HTR-8/SVneo (cell line): Measurements from ENCODE around the gene DDX49.

Source experiments
- DNase-seq: peaks from one replicate; pipeline ENCODE4 v3.0.0; 2011; ENCODE audit warnings: low spot score, mixed read lengths; ENCODE audit not compliant: insufficient read length
- FAIRE-seq: peaks from 2 replicates; lab custom pipeline; 2011; peaks lifted over from hg19 to GRCh38; lab: Jason Lieb, UNC

The DDX49 gene

GRCh38 chr19:18964121-18964520, 44.6 kb downstream of the DDX49 start:
- DNase-seq = no peak
- no peak for FAIRE-seq

GRCh38 chr19:18966307-18966706, 46.8 kb downstream of the DDX49 start:
- FAIRE-seq (no peak), DNase-seq (no peak)

- FAIRE-seq (no peak), DNase-seq (no peak)
These were observed 48.0 kb downstream of the DDX49 start for GRCh38 chr19:18967358-18968146.

- FAIRE-seq (no peak), DNase-seq (no peak)
These were observed 50.6 kb downstream of the DDX49 start for GRCh38 chr19:18969931-18970659.

GRCh38 chr19:18972301-18972811, 52.8 kb downstream of the DDX49 start:
- DNase-seq (no peak), FAIRE-seq (no peak)

GRCh38 chr19:18972851-18973250, 53.3 kb downstream of the DDX49 start:
- FAIRE-seq (no peak), DNase-seq (no peak)

GRCh38 chr19:18975011-18975410, 55.5 kb downstream of the DDX49 start:
- no peak for FAIRE-seq
- DNase-seq = no peak

- DNase-seq (peak; percentile 84), FAIRE-seq (peak; percentile 82)
These were observed 56.4 kb downstream of the DDX49 start for GRCh38 chr19:18975869-18976268.
